CD14-positive monocyte (primary cell): ENCODE data around the gene EPB41. TPM values are rescaled to one million over a fixed set of nuclear protein-coding genes. Genes with fewer than 3 reads are reported as not detected.

ENCODE experiments used
- DNase-seq, 3 donors: peaks; one replicate each; pipeline ENCODE4 v3.0.0-alpha.2; 2011 to 2022
- H2AFZ ChIP-seq: 2 replicates; pipeline ENCODE4 v1.6.0; 2012; ENCODE audit warnings: mild to moderate bottlenecking, low read depth, low read length, inconsistent platforms; ENCODE audit not compliant: insufficient read depth, poor library complexity, severe bottlenecking
- H3K27ac ChIP-seq, 2 donors: 1 replicate in 1 of 2; 2 replicates in 1 of 2; pipeline ENCODE4 v1.5.1; 2012 to 2013; ENCODE audit warnings: low read length in 2 of 2, control low read depth in 1 of 2, inconsistent platforms in 1 of 2, low read depth in 1 of 2, mild to moderate bottlenecking in 1 of 2
- H3K27me3 ChIP-seq, 2 donors: one replicate each; pipeline versions ENCODE4 v1.6.0 to v1.6.1; 2011 to 2013; ENCODE audit warnings: low read length in 2 of 2; ENCODE audit not compliant: control insufficient read depth in 2 of 2, insufficient read depth in 2 of 2
- H3K36me3 ChIP-seq, 2 donors: replicated peaks in 1 of 2; 1 replicate in 1 of 2; 2 replicates in 1 of 2; pipeline versions ENCODE4 v1.5.1 to v1.6.1; 2012 to 2013; ENCODE audit warnings: low read length in 2 of 2, control low read depth in 1 of 2, inconsistent platforms in 1 of 2, mild to moderate bottlenecking in 1 of 2; ENCODE audit not compliant: insufficient read depth in 2 of 2, control insufficient read depth in 1 of 2
- H3K4me1 ChIP-seq, 2 donors: 1 replicate in 1 of 2; 2 replicates in 1 of 2; pipeline versions ENCODE4 v1.5.1 to v1.6.1; 2012 to 2013; ENCODE audit warnings: low read length in 2 of 2, control low read depth in 1 of 2, inconsistent platforms in 1 of 2, mild to moderate bottlenecking in 1 of 2, moderate library complexity in 1 of 2; ENCODE audit not compliant: insufficient read depth in 2 of 2, control insufficient read depth in 1 of 2
- H3K4me2 ChIP-seq: replicated peaks from 2 replicates; pipeline ENCODE3; 2012; ENCODE audit warnings: low read length, moderate library complexity, mild to moderate bottlenecking; ENCODE audit not compliant: poor library complexity, severe bottlenecking; ENCODE audit errors: extremely low read depth
- H3K4me3 ChIP-seq, 3 experiments: fragments of 200-600 bp in 1 of 3; sonication (generic) in 1 of 3; replicated peaks in 1 of 3; 1 replicate in 2 of 3; 2 replicates in 1 of 3; pipeline ENCODE4 v1.5.1; 2011 to 2013; ENCODE audit warnings: low read length in 3 of 3, mild to moderate bottlenecking in 3 of 3, control low read depth in 2 of 3, low read depth in 2 of 3, inconsistent platforms in 1 of 3, moderate library complexity in 1 of 3
- H3K79me2 ChIP-seq: 2 replicates; pipeline ENCODE4 v1.6.0; 2012; ENCODE audit warnings: mild to moderate bottlenecking, control low read depth, inconsistent platforms, low read length, moderate library complexity; ENCODE audit not compliant: insufficient read depth
- H3K9ac ChIP-seq: 2 replicates; pipeline ENCODE4 v1.6.0; 2017; ENCODE audit warnings: low read length, mild to moderate bottlenecking; ENCODE audit not compliant: insufficient read depth, poor library complexity, severe bottlenecking
- H3K9me3 ChIP-seq, 2 donors: replicated peaks in 1 of 2; 1 replicate in 1 of 2; 2 replicates in 1 of 2; pipeline versions ENCODE4 v1.5.1 to v1.6.1; 2012 to 2013; ENCODE audit warnings: low read length in 2 of 2, control low read depth in 1 of 2; ENCODE audit not compliant: control insufficient read depth in 1 of 2, insufficient read depth in 1 of 2
- H4K20me1 ChIP-seq: 2 replicates; pipeline ENCODE4 v1.6.0; 2012; ENCODE audit warnings: mild to moderate bottlenecking, low read length, control low read depth, moderate library complexity; ENCODE audit not compliant: insufficient read depth
- H3K27ac Mint-ChIP-seq, 7 donors: one replicate each; pipeline ENCODE4 v1.8.0; 2020; ENCODE audit warnings: mild to moderate bottlenecking in 7 of 7, mixed read lengths in 7 of 7, moderate library complexity in 6 of 7, inconsistent platforms in 2 of 7
- H3K27me3 Mint-ChIP-seq, 3 donors: one replicate each; pipeline ENCODE4 v1.8.0; 2021 to 2022; ENCODE audit warnings: low read depth in 3 of 3, mild to moderate bottlenecking in 3 of 3, mixed read lengths in 3 of 3, moderate library complexity in 3 of 3, inconsistent platforms in 1 of 3
- H3K36me3 Mint-ChIP-seq, 2 donors: one replicate each; pipeline ENCODE4 v1.8.0; 2020; ENCODE audit warnings: mixed read lengths in 2 of 2, inconsistent platforms in 1 of 2, mild to moderate bottlenecking in 1 of 2
- H3K4me1 Mint-ChIP-seq: one replicate; pipeline ENCODE4 v1.8.0; 2020; ENCODE audit warnings: mild to moderate bottlenecking, mixed read lengths
- H3K4me3 Mint-ChIP-seq, 2 donors: one replicate each; pipeline ENCODE4 v1.8.0; 2020; ENCODE audit warnings: mild to moderate bottlenecking in 2 of 2, mixed read lengths in 2 of 2, moderate library complexity in 1 of 2
- H3K9me3 Mint-ChIP-seq, 7 donors: one replicate each; pipeline ENCODE4 v1.8.0; 2020 to 2022; ENCODE audit warnings: mixed read lengths in 7 of 7, mild to moderate bottlenecking in 6 of 7, moderate library complexity in 6 of 7, inconsistent platforms in 2 of 7
- WGBS: methylation state at CpG from one replicate; pipeline ENCODE4 v1.1.5; 2013; ENCODE audit warnings: missing lambda C conversion rate; ENCODE audit not compliant: insufficient coverage; 5-methylcytosine and 5-hydroxymethylcytosine counted together
- intact Hi-C, 2 donors: fragments of 100-400 bp; cut with micrococcal nuclease; formaldehyde crosslinking; loops; one replicate each; pipeline versions ENCODE4 v1.15.0 to v1.15.1; 2023
- polyA plus RNA-seq, 3 donors: library from polyadenylated mRNA; depleted of rRNA in 1 of 3; unstranded in 2 of 3; stranded (reverse) in 1 of 3; fragments of 300-500 nt in 2 of 3; fragments of >200 nt in 1 of 3; fragmentation: Illumina TruSeq in 2 of 3; gene quantifications; 1 replicate in 2 of 3; 2 replicates in 1 of 3; pipeline ENCODE4 v1.2.3, GENCODE V29; 2012 to 2021
- TF ChIP-seq, protein P1 (sequence below): fragments of 200-600 bp; IDR thresholded peaks from one replicate; pipeline ENCODE4 v1.8.0; 2022; ENCODE audit warnings: antibody characterized with exemption, mild to moderate bottlenecking

Gene EPB41
- polyA plus RNA-seq, 3 donors, result 11.3 to 19.4 (median 18.9) TPM

DNA sequence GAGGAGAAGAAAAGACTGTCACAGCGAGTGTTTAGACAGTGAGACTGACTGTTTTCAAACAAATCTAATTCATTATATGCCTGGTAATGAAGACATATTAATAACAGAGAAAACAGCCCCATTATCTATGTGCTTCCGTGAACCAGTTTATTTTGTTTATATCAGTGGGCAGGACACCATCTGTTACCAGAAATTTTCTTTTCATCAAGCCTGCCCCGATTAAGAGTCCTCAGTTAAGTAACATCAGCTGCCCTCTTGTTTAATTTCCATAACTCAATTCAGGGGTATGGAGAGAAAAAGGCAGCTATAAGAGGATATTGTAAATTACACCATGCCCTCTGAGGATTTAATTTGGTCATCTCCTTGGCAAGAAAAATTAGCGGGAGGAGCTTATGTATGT lies 115.3 kb downstream of the EPB41 start:
- H3K4me1 Mint-ChIP-seq, result no peaks in the 10 kb centered on the region
- H3K9ac ChIP-seq, result no peak overlapping the region
- no peak overlapping the region for H3K4me3 ChIP-seq
- no peaks in the 10 kb centered on the region for H3K4me1 ChIP-seq
- TF ChIP-seq, protein P1, sequence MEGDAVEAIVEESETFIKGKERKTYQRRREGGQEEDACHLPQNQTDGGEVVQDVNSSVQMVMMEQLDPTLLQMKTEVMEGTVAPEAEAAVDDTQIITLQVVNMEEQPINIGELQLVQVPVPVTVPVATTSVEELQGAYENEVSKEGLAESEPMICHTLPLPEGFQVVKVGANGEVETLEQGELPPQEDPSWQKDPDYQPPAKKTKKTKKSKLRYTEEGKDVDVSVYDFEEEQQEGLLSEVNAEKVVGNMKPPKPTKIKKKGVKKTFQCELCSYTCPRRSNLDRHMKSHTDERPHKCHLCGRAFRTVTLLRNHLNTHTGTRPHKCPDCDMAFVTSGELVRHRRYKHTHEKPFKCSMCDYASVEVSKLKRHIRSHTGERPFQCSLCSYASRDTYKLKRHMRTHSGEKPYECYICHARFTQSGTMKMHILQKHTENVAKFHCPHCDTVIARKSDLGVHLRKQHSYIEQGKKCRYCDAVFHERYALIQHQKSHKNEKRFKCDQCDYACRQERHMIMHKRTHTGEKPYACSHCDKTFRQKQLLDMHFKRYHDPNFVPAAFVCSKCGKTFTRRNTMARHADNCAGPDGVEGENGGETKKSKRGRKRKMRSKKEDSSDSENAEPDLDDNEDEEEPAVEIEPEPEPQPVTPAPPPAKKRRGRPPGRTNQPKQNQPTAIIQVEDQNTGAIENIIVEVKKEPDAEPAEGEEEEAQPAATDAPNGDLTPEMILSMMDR, result no peak
- H2AFZ ChIP-seq, result no peak overlapping the region
- no peaks in the 10 kb centered on the region for H3K27me3 Mint-ChIP-seq
- no peak overlapping the region for H3K4me2 ChIP-seq
- no peak overlapping the region for H3K27ac ChIP-seq
- no peaks in the 10 kb centered on the region for H3K79me2 ChIP-seq
- H3K4me3 Mint-ChIP-seq, result no peak overlapping the region
- peaks cover 22 to 67% of the 10 kb centered on the region in 2 donors for H3K36me3 ChIP-seq
- H3K36me3 Mint-ChIP-seq, result peaks cover 48 to 61% of the 10 kb centered on the region in 2 donors
- H3K9me3 ChIP-seq, result no peaks in the 10 kb centered on the region
- H3K27ac Mint-ChIP-seq, result no peak overlapping the region
- H3K9me3 Mint-ChIP-seq, result no peaks in the 10 kb centered on the region
- no peak for DNase-seq
- no peaks in the 10 kb centered on the region for H3K27me3 ChIP-seq
- WGBS, result 100% methylated on average over 1 of the region's 4 CpGs
- intact Hi-C loops, result loop anchor here in 1 of 2 donors (10.0 kb wide), 1 partner anchor 245 kb away; no protein-coding TSS in a partner anchor
- H4K20me1 ChIP-seq, result peaks cover 6% of the 10 kb centered on the region

DNA sequence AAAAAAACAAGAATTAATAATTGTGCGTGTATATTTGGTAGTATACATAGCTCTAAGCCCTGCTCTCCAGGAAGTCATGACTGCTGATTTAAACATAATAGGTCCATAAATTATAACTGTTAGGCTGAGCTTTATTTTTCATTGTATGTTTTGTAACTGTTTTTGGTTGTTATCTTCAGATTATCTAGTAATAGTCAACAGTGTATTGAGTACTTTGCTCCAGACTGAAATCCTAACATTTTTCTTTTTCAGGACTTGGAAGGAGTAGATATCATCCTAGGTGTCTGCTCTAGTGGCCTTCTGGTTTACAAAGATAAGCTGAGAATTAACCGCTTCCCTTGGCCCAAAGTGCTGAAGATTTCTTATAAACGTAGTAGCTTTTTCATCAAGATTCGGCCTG lies 118.5 kb downstream of the EPB41 start:
- no peak overlapping the region for H3K27ac ChIP-seq
- H3K79me2 ChIP-seq, result no peaks in the 10 kb centered on the region
- H3K36me3 ChIP-seq, result peaks cover 39 to 91% of the 10 kb centered on the region in 2 donors
- H3K9ac ChIP-seq, result no peak overlapping the region
- intact Hi-C loops, result loop anchor here in 1 of 2 donors (2.0 to 10.0 kb wide), 2 partner anchors 150 to 248 kb away; no protein-coding TSS in a partner anchor
- TF ChIP-seq, protein P1, result no peak
- no peak overlapping the region for H2AFZ ChIP-seq
- Mint-ChIP-seq H3K36me3 (peaks cover 59 to 80% of the 10 kb centered on the region in 2 donors), H3K4me3 (no peak overlapping the region), H3K27ac (no peak overlapping the region), H3K27me3 (no peaks in the 10 kb centered on the region), H3K4me1 (no peaks in the 10 kb centered on the region), H3K9me3 (no peaks in the 10 kb centered on the region)
- no CpG with 5 or more reads among the region's 4 CpGs for WGBS
- no peak overlapping the region for H3K4me2 ChIP-seq
- H3K4me1 ChIP-seq, result no peaks in the 10 kb centered on the region
- no peak overlapping the region for H3K4me3 ChIP-seq
- no peaks in the 10 kb centered on the region for H3K27me3 ChIP-seq
- DNase-seq, result no peak
- H4K20me1 ChIP-seq, result peaks cover 3% of the 10 kb centered on the region
- no peaks in the 10 kb centered on the region for H3K9me3 ChIP-seq
